Ectodermal cell (in vitro differentiated cells): Measurements from ENCODE around the gene ZNF155.
A peak's percentile ranks its signal among the peaks of the same experiment; 100 is the strongest.

ENCODE experiments used
- H3K27ac ChIP-seq: 2 replicates; pipeline ENCODE4 v1.7.0; 2013; ENCODE audit warnings: mild to moderate bottlenecking, low read depth, low read length; ENCODE audit not compliant: insufficient read depth, poor library complexity, severe bottlenecking
- H3K27me3 ChIP-seq: 2 replicates; pipeline ENCODE4 v1.7.0; 2013; ENCODE audit warnings: mild to moderate bottlenecking, low read length; ENCODE audit not compliant: insufficient read depth, control insufficient read depth, poor library complexity, severe bottlenecking
- H3K36me3 ChIP-seq: one replicate; pipeline ENCODE4 v1.7.0; 2013; ENCODE audit warnings: low read length; ENCODE audit not compliant: control insufficient read depth, insufficient read depth
- H3K4me1 ChIP-seq: one replicate; pipeline ENCODE4 v1.7.0; 2013; ENCODE audit warnings: low read length; ENCODE audit not compliant: control insufficient read depth, insufficient read depth
- H3K4me3 ChIP-seq: 2 replicates; pipeline ENCODE4 v1.7.0; 2013; ENCODE audit warnings: low read depth, low read length, control low read depth; ENCODE audit not compliant: insufficient read depth
- H3K9me3 ChIP-seq: 2 replicates; pipeline ENCODE4 v1.7.0; 2013; ENCODE audit warnings: mild to moderate bottlenecking, low read length, moderate library complexity; ENCODE audit not compliant: control insufficient read depth
- WGBS, 2 experiments: methylation state at CpG; one replicate each; pipeline ENCODE4 v1.1.7; 2013; ENCODE audit warnings: missing lambda C conversion rate in 2 of 2; 5-methylcytosine and 5-hydroxymethylcytosine counted together

Gene ZNF155

GRCh38 chr19:44003461-44004009 is 19.5 kb downstream of the ZNF155 start:
- H3K9me3 ChIP-seq: no peaks in the 10 kb centered on the region
- peak overlapping the region; percentile 90 for H3K4me3 ChIP-seq
- no peaks in the 10 kb centered on the region for H3K27me3 ChIP-seq
- no peak overlapping the region for H3K27ac ChIP-seq
- H3K4me1 ChIP-seq: peaks cover 3% of the 10 kb centered on the region
- peaks cover 13% of the 10 kb centered on the region for H3K36me3 ChIP-seq
- 6 to 14% methylated on average over 12 to 15 of the region's 15 CpGs for WGBS, 2 experiments

DNA sequence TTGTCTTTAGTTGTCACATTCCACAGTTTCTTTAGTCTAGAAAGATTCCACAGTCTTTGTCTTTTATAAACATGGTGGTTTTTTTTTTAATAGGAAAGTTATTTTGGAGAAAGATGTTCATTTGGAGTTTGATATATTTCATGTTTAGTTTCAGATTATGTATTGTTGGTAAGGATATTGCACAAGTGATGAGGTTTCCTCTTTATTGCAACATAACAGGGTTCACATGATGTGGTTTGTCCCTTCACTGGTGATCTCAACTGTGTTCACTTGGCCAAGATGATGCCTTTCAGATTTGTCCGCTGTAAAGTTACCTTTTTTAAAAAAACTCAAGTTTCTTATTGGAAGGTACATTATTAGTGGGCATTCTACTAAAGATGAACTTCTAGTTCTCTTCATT is 22.0 kb downstream of the ZNF155 start:
- H3K36me3 ChIP-seq: peaks cover 34% of the 10 kb centered on the region
- WGBS, 2 experiments: 100% methylated on average over 1 of the region's 1 CpG; no CpG with 5 or more reads in 1 of the 2 experiments
- H3K27me3 ChIP-seq: no peaks in the 10 kb centered on the region

DNA sequence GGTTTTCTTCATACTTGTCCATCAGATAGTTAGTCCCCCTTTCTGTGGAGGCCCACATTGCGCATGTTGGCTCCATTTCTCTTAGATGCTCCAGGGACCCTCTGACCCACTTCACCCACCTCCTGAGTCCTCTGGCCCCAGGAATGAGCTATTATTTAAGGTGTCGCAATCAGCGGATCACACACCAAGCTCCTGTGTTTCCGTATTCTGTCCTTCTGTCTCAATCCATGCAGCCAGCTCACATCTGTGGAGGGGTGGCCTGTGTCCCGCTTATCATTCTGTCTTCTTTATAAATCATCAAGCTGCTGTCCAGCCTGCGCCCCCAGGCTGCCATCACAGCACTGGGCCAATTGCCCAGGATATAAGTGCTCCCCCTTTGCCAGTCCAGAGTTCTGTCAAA is 23.5 kb downstream of the ZNF155 start:
- WGBS, 2 experiments: 91 to 93% methylated on average over 6 of the region's 6 CpGs
- H3K36me3 ChIP-seq: peaks cover 44% of the 10 kb centered on the region

More for the DNA sequence above, 22.0 kb downstream of the ZNF155 start:
- H3K4me3 ChIP-seq: no peak overlapping the region
- H3K4me1 ChIP-seq: peaks cover 3% of the 10 kb centered on the region
- no peaks in the 10 kb centered on the region for H3K9me3 ChIP-seq
- H3K27ac ChIP-seq: no peak overlapping the region

DNA sequence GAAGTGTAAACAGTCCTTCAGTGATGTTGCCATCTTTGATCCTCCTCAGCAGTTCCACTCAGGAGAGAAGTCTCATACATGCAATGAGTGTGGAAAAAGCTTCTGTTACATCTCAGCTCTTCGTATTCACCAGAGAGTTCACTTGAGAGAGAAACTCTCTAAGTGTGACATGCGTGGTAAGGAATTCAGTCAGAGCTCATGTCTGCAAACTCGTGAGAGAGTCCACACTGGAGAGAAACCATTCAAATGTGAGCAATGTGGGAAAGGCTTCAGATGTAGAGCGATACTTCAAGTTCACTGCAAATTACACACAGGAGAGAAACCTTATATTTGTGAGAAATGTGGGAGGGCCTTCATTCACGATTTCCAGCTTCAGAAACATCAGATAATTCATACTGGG is 26.5 kb downstream of the ZNF155 start:
- no peaks in the 10 kb centered on the region for H3K9me3 ChIP-seq
- H3K27ac ChIP-seq: no peak overlapping the region
- 94 to 98% methylated on average over 5 of the region's 5 CpGs for WGBS, 2 experiments
- no peaks in the 10 kb centered on the region for H3K27me3 ChIP-seq
- H3K4me3 ChIP-seq: no peak overlapping the region
- peaks cover 44% of the 10 kb centered on the region for H3K36me3 ChIP-seq
- no peaks in the 10 kb centered on the region for H3K4me1 ChIP-seq

More for the DNA sequence above, 23.5 kb downstream of the ZNF155 start:
- Histone ChIP-seq H3K27me3 (no peaks in the 10 kb centered on the region), H3K9me3 (no peaks in the 10 kb centered on the region), H3K4me3 (no peak overlapping the region), H3K4me1 (peaks cover 3% of the 10 kb centered on the region), H3K27ac (no peak overlapping the region)

GRCh38 chr19:44019498-44019897 is 35.5 kb downstream of the ZNF155 start:
- WGBS, 2 experiments: 63 to 72% methylated on average over 1 to 2 of the region's 2 CpGs
- Histone ChIP-seq H3K4me3 (no peak overlapping the region), H3K36me3 (no peaks in the 10 kb centered on the region), H3K27ac (no peak overlapping the region), H3K4me1 (no peaks in the 10 kb centered on the region), H3K9me3 (peaks cover 4% of the 10 kb centered on the region), H3K27me3 (no peaks in the 10 kb centered on the region)

- no peak overlapping the region for H3K27ac ChIP-seq
- H3K4me1 ChIP-seq: peaks cover 5% of the 10 kb centered on the region
- no peak overlapping the region for H3K4me3 ChIP-seq
- H3K9me3 ChIP-seq: peaks cover 4% of the 10 kb centered on the region
- no peaks in the 10 kb centered on the region for H3K27me3 ChIP-seq
- H3K36me3 ChIP-seq: no peaks in the 10 kb centered on the region
Measured at GRCh38 chr19:44021221-44021620, 37.2 kb downstream of the ZNF155 start.

- Histone ChIP-seq H3K4me3 (peak overlapping the region; percentile 80), H3K4me1 (peaks cover 5% of the 10 kb centered on the region), H3K9me3 (no peaks in the 10 kb centered on the region), H3K27me3 (no peaks in the 10 kb centered on the region), H3K36me3 (peaks cover 25% of the 10 kb centered on the region), H3K27ac (no peak overlapping the region)
- WGBS, 2 experiments: 49 to 54% methylated on average over 4 of the region's 4 CpGs
Measured at GRCh38 chr19:44024900-44025216, 40.9 kb downstream of the ZNF155 start.

DNA sequence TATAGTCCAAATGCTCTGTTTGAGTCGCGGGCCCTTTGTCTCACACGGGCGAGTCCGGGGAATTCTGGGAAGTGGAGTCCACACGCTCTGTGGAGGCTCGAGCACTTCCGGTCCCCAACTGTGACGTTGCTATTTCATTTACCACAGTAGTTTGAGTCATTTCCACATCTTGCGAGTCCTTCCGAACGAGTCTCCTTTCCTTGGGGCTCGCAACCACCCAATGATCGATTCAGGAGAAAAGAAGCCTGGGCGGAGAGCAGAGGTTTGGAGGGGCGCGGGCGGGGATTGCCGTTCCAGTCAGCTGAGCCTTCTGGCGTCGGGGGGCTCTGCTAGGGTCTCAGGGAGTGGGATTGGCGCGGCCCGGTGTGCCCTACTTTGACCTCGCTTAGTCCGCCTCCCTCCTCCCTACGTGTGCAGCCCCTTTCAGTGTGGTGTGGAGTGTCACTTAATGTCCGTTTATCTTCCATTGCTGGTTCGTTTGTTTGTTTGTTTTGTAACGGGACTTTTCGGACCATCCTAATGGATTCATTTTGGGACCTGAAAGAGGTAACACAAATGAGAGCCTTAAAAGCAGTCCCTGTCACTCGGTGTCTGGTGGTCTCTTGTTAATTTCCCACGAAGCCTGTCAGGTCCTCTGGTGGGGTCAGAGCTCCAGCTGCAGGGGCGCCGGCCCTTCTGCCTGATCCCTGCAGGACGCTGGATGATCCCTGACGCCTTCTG is 41.4 kb downstream of the ZNF155 start, which contains the start of gene ZNF222:
Gene ZNF222, plus strand, starts transcription at position 163 of the 720 bp plus-strand sequence. Its CDS starts 58 bp downstream, at position 221.
- Histone ChIP-seq H3K27ac (no peak within 1 kb of the TSS), H3K4me1 (peaks cover 5% of the 10 kb centered on the region), H3K36me3 (peaks cover 31% of the 10 kb centered on the region), H3K27me3 (no peaks in the 10 kb centered on the region), H3K9me3 (no peaks in the 10 kb centered on the region), H3K4me3 (peak within 1 kb of the TSS; percentile 80)
- 2% methylated on average over 37 of the region's 37 CpGs for WGBS, 2 experiments

GRCh38 chr19:44026622-44027021 is 42.6 kb downstream of the ZNF155 start:
- H3K36me3 ChIP-seq: peaks cover 41% of the 10 kb centered on the region
- 93 to 94% methylated on average over 6 of the region's 6 CpGs for WGBS, 2 experiments

DNA sequence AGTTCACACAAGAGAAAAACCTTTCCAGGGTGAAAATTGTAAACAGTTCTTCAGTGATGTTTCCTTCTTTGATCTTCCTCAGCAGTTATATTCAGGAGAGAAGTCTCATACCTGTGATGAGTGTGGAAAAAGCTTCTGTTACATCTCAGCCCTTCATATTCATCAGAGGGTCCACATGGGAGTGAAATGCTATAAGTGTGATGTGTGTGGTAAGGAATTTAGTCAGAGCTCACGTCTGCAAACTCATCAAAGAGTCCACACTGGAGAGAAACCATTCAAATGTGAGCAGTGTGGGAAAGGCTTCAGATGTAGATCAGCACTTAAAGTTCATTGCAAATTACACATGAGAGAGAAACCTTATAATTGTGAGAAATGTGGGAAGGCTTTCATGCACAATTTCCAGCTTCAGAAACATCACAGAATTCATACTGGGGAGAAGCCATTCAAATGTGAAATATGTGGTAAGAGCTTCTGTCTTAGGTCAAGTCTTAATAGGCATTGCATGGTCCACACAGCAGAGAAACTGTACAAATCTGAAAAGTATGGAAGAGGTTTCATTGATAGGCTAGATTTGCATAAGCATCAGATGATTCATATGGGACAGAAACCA is 48.1 kb downstream of the ZNF155 start:
- no peaks in the 10 kb centered on the region for H3K27me3 ChIP-seq
- no peaks in the 10 kb centered on the region for H3K4me1 ChIP-seq
- no peak overlapping the region for H3K4me3 ChIP-seq
- no peak overlapping the region for H3K27ac ChIP-seq
- H3K9me3 ChIP-seq: peaks cover 4% of the 10 kb centered on the region
- H3K36me3 ChIP-seq: peaks cover 50% of the 10 kb centered on the region
- WGBS, 2 experiments: 89 to 95% methylated on average over 1 of the region's 1 CpG

More at GRCh38 chr19:44026622-44027021, 42.6 kb downstream of the ZNF155 start:
- H3K9me3 ChIP-seq: peaks cover 4% of the 10 kb centered on the region
- no peak overlapping the region for H3K27ac ChIP-seq
- no peak overlapping the region for H3K4me3 ChIP-seq
- H3K27me3 ChIP-seq: no peaks in the 10 kb centered on the region
- H3K4me1 ChIP-seq: peaks cover 5% of the 10 kb centered on the region
